NCI-H1417 (cell line): Measurements from ENCODE around the gene DOCK3.
"Not testable (repeated sequence)": the region's sequence is repeated elsewhere in the genome, so short reads cannot be mapped to it uniquely, and the experiment has no call there.

Experiments
- DNase-seq, 3 experiments: peaks; one replicate each; lab custom pipeline; 2025; lab: John Stamatoyannopoulos, UW

The DOCK3 gene

GRCh38 chr3:51386159-51386851 lies 711.6 kb downstream of the DOCK3 start:
- no peak for DNase-seq

GRCh38 chr3:51386852-51387229 lies 712.1 kb downstream of the DOCK3 start:
- no peak for DNase-seq

DNA sequence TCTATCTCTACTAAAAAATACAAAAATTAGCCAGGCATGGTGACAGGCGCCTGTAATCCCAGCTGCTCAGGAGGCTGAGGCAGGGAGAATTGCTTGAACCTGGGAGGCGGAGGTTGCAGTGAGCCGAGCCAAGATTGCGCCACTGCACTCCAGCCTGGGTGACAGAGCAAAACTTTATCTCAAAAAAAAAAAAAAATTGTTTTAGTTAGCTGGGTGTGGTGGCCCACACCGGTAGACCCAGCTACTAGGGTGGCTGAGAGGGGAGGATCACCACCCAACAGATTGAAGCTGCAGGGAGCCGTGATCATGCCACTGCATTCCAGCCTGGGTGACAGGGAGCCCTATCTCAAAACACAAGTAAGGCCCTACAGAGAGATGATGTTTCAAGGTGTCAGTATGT lies 712.6 kb downstream of the DOCK3 start:
- not testable (repeated sequence) for DNase-seq

DNA sequence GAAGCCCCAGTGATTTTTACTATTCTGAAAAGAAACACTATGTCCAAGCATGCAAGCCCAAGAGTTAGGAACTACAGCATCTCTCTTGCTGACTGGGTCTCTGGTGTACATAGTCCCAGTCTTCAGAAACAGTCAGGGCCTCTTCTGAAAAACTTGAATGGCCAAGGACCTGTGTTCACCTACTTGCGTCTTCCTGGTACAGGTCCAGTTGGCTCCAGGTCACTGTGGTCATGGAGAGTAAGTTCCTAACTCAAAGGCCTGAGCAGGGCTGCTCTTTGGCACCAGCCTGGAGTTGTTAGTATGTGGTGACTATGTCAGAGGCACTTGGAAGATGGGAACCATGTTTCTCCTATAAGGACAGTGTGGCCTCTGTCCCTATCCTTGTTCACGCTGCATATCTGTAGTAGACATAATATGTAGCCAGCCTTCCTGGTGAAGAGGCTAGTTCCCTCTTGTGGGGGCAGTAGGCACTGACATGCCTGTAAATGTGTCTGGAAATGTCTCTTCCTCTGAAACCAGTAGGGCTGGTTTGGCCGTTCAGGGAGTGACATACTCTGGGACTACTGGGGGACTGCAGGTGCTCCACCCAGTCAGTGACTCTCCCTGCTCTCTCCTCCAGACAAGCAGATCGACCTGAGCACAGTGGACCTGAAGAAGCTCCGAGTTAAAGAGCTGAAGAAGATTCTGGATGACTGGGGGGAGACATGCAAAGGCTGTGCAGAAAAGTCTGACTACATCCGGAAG lies 713.7 kb downstream of the DOCK3 start:
- DNase-seq, result peak in 1 of 3 experiments; percentile 4

- DNase-seq, result peak; percentile 4 to 47 (median 23)
Measured at GRCh38 chr3:51389423-51390183, 714.9 kb downstream of the DOCK3 start.

DNA sequence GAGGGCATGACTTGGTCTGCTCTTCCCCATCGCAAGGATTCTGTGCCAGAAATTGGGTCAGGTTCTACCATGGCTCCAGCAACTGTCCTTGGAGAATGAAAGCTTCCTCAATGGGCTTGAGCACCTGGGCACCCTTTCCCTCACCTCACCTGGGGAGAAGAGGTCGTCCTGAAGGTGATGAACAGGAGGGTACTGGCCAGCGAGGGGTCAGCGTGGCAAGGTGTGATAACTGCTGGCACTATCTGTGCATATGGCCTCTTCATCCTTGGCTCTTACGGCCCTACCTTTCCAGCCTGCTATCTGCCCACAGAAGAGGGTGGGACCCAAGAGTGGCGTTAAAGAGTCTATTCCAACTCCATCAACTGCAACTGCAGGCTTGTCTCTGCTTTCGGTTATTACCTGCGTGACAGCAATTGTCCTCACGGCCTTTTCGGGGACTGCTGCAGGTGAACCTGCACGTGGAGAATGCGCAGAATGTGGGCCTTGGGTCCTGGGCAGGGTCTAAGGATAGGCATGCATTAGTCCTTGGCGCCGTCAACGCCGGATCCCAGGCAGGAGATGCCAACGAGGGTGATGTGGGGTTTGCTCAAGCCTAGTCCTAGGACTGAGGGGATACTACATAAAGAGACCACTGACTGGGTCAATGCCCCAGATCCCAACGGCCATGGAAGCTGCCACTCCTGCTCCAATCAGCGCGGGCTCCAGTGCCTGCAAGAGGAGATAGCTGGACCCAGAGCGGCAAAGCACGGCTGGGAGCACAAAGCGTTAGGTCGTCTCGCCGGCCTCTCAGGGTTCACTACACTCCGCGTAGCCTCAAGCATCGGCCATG lies 715.7 kb downstream of the DOCK3 start:
- no peak for DNase-seq

DNA sequence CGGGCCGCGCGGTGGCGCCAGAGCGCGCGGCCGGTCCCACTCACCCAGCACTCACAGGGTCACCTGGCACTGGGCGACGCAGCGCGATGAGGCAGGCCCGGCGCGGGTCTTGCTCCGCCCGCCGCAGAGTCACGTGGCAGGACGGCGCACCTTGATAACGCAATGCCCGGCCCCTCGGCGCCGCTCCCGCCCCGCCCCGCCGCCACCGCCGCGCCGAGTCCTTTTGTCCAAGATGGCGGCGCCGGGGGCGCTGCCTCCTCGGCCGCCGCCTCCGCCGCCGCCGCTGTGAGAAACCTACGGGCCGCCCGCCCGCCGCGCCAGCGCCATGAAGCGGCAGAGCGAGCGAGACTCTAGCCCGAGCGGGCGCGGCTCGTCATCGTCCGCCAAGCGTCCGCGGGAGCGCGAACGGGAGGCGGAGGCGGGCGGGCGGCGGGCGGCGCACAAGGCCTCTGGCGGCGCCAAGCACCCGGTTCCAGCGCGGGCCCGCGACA lies 716.4 kb downstream of the DOCK3 start, which contains the start of gene RBM15B:
TSS of gene RBM15B (plus strand) at position 211 of the 491 bp plus-strand sequence. CDS start at position 326, 115 bp downstream.
- DNase-seq, result peak; percentile 89 to 94 (median 90)

- DNase-seq, result peak in 2 of 3 experiments; percentile 42 to 57
Measured at GRCh38 chr3:51391566-51392354, 717.0 kb downstream of the DOCK3 start.

DNA sequence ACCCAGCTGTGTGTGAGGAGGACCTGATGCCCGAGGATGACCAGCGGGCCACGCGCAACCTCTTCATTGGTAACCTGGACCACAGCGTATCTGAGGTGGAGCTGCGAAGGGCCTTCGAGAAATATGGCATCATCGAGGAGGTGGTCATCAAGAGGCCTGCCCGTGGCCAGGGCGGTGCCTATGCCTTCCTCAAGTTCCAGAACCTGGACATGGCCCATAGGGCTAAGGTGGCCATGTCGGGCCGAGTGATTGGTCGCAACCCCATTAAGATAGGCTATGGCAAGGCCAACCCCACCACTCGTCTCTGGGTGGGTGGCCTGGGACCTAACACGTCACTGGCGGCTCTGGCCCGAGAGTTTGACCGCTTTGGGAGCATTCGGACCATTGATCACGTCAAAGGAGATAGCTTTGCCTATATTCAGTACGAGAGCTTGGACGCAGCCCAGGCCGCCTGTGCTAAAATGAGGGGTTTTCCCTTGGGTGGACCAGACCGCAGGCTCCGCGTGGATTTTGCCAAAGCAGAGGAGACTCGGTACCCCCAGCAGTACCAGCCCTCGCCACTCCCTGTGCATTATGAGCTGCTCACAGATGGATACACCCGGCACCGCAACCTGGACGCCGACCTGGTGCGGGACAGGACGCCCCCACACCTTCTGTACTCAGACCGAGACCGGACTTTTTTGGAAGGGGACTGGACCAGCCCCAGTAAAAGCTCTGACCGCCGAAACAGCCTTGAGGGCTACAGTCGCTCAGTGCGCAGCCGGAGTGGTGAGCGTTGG lies 717.8 kb downstream of the DOCK3 start:
- no peak for DNase-seq

DNA sequence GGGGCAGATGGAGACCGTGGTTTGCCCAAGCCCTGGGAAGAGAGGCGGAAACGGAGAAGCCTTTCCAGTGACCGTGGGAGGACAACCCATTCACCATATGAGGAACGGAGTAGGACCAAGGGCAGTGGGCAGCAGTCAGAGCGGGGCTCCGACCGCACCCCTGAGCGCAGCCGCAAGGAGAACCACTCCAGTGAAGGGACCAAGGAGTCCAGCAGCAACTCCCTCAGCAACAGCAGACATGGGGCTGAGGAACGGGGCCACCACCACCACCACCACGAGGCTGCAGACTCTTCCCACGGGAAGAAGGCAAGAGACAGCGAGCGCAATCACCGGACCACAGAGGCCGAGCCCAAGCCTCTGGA lies 718.4 kb downstream of the DOCK3 start:
- DNase-seq, result no peak

- no peak for DNase-seq
Measured at GRCh38 chr3:51393564-51393963, 718.8 kb downstream of the DOCK3 start.

GRCh38 chr3:51394541-51394940 lies 719.8 kb downstream of the DOCK3 start:
- no peak for DNase-seq

DNA sequence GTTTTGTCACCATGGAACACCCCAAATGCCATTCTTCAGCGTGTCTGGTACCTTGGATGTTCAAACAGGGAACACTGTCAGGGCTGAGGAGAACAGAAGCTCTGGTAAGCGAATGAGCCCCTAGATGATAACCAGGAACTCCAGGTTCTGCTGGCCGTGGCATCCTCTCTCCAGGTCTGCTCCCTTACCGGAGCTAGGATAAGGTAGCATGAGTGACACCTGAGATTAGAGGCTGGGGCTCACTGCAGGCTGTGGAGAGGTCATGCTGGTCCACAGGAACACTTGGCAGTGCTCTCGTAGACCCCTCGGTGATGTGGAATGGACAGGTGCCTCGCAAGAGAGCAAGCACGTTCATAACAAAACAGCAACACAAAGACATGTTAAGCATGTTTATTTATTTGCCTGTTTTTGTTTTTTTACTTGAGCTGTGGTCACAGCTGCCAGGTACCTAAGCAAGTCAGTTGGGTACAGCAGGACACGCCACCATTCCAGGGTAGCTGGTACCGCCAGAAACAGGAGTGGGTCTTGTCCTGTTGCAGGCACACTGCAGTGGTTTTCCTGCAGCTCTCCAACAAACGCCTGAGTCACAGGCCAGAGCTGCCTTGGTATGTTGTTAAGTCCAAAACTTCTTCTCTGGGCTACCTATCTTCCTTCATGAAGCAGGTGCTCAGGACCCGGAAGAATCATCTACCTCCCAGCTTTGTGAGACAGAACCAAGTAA lies 720.9 kb downstream of the DOCK3 start:
- DNase-seq, result no peak

DNA sequence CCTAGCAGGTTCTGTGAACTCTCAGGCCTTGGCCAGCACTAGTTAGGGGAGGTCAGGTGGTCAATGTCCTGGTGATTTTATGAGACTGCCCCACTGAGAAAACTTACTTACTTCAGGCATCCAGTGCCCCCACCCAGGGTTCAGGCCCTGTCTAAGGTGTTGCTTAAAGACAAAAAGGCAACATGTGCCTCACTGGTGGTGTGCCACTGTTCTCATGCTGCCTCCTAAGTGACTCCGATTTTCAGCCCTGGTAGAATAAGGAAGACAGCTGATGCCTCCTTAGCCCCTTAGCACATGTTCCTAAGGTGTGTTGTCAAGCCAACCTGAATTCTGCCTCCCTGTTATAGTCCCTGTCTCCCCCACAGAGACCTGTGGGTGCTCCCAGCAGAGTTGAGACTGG lies 721.7 kb downstream of the DOCK3 start:
- no peak for DNase-seq

DNA sequence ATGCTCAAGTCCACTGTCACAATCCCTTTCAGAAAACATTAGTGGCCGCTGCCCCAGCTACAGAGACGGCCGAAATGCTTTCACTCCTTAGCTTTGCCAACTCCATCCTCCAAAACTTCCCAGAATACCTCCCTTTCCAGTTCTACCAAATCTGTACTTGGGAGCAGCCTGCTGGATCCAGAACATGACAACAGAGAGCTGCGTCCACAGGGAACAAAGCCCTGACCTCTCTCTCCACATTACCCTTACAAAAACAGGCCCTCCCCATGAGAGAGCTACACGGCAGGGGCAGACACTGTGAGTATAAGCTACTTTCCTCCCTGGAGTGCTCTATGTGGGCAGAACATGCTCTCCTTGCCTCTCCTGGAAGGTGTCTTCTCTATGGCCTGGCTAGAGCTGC lies 722.7 kb downstream of the DOCK3 start:
- no peak for DNase-seq

DNA sequence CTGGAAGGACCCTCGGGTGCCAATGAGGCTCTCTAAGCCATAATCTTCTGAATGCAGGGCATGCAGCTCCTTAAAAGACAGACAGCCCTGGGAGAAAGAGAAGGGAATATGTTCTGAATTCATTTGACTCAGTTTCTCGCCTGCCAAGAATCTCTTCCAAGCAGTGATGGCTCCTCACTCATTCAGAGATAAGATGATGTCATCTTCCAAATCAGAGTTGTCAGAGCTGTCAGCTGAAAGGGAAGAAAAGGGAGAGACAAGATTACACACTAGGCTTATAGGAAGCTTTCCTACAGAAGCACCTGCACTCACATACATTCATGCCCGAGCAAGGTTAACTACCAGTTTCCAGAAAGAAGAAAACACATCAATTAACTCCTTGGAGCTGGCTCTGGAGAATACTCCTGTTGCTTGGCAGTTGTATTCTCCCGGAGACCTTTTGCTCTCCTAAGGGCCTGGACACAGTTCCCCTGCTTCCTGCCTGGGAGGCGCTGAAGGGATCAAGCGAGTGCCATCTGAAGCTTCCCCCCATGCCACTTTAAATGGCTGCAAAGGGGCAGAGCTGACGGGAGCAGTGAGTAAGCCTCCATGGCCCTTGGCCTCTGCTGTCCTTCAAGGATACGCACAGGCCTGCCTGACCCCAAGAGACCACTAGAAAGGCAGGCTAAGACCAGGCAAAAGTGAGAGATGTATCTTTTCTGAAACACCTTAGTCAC lies 724.0 kb downstream of the DOCK3 start:
- DNase-seq, result no peak

DNA sequence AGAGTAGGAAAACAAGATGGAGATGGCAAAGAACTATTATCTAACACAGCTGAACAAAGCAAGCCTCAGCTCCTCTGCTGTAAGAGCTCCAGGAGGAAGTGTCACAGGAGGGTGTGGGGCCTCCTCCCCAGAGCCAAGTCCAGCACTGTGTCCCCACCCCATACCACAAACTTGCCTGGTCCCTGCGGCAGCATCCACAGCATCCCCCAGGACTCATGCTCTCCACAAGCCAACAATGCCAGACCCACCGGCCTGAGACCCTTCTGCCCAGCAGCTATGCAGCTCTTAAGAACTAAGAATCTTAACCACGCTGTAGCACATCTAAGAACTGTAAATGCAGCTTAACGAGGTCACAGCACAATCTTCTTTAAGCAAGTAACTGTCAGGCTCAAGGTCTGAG lies 725.4 kb downstream of the DOCK3 start:
- no peak for DNase-seq

GRCh38 chr3:51401735-51402134 lies 727.0 kb downstream of the DOCK3 start:
- no peak for DNase-seq

DNA sequence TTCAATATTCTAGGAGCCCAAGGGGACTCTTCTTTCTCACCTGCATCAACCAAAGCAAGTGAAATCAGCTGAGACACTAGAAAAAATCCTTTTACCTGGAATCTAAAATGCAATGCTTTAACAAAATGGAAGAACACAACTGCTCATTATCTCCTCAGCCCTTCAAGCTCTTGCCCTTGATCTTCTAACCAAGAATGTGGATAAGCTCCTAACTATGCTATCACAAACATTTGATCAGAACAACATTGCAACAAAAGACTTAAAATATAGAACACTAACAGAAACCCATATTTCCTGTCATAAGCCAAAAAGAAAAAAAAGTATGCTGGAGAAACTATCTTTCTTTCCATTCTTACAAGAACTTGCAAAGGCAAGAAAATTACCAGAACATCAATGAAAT lies 728.9 kb downstream of the DOCK3 start:
- no peak for DNase-seq
